ENCODE measurements around the gene RTF2.

DNA sequence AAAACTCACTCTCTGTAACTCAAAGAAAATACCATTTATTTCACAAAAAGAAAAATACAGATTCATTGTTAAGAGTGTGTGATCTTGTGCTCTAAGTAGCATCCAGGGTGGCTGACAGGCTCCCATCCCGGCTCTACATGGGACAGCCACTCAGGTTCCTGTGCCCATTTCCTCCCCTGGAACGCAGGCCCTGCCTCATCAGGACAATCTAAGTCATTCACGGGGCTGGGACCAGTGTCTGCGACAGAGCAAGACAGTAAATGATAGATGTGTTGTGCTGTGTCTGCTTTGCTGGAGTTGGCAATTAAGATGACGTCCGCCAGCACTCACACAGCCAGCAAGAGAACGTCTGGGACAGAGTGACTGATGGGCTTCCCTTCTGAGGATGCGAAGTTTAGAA lies 49.2 kb downstream of the RTF2 start:
- TF ChIP-seq CREB1 (IDR thresholded peaks at IDR 0.05; ENCODE audit: low read depth) (no peak), RAD21 (IDR thresholded peaks at IDR 0.05; ENCODE audit: low read depth) (no peak), TEAD4 (IDR thresholded peaks at IDR 0.05) (no peak), FOXM1 (IDR thresholded peaks at IDR 0.05; ENCODE audit: borderline replicate concordance, low read depth) (no peak), NFIC (IDR thresholded peaks at IDR 0.05) (no peak), YY1 (IDR thresholded peaks at IDR 0.05; ENCODE audit: low read depth) (no peak), TCF12 (IDR thresholded peaks at IDR 0.05; ENCODE audit: low read depth) (no peak), EGR1 (IDR thresholded peaks at IDR 0.05) (no peak), EP300 (IDR thresholded peaks at IDR 0.05; ENCODE audit: borderline replicate concordance) (no peak), CEBPB (IDR thresholded peaks at IDR 0.05) (no peak), USF1 (IDR thresholded peaks at IDR 0.05) (no peak), TAF1 (IDR thresholded peaks at IDR 0.05; ENCODE audit: low read depth) (no peak)
- TF ChIP-seq, protein P1, sequence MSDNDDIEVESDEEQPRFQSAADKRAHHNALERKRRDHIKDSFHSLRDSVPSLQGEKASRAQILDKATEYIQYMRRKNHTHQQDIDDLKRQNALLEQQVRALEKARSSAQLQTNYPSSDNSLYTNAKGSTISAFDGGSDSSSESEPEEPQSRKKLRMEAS (IDR thresholded peaks at IDR 0.05), result no peak
- TF ChIP-seq, protein P2, sequence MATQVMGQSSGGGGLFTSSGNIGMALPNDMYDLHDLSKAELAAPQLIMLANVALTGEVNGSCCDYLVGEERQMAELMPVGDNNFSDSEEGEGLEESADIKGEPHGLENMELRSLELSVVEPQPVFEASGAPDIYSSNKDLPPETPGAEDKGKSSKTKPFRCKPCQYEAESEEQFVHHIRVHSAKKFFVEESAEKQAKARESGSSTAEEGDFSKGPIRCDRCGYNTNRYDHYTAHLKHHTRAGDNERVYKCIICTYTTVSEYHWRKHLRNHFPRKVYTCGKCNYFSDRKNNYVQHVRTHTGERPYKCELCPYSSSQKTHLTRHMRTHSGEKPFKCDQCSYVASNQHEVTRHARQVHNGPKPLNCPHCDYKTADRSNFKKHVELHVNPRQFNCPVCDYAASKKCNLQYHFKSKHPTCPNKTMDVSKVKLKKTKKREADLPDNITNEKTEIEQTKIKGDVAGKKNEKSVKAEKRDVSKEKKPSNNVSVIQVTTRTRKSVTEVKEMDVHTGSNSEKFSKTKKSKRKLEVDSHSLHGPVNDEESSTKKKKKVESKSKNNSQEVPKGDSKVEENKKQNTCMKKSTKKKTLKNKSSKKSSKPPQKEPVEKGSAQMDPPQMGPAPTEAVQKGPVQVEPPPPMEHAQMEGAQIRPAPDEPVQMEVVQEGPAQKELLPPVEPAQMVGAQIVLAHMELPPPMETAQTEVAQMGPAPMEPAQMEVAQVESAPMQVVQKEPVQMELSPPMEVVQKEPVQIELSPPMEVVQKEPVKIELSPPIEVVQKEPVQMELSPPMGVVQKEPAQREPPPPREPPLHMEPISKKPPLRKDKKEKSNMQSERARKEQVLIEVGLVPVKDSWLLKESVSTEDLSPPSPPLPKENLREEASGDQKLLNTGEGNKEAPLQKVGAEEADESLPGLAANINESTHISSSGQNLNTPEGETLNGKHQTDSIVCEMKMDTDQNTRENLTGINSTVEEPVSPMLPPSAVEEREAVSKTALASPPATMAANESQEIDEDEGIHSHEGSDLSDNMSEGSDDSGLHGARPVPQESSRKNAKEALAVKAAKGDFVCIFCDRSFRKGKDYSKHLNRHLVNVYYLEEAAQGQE (IDR thresholded peaks at IDR 0.05; ENCODE audit: low read depth), result no peak

Measured in Ishikawa (cell line).